Gastrocnemius medialis (tissue), 4 donors: Measurements from ENCODE around the gene PPP3CA. TPM values are rescaled to one million over a fixed set of nuclear protein-coding genes. Genes with fewer than 3 reads are reported as not detected.

ENCODE experiments used
- ATAC-seq, 2 donors: fragments of 150-250 bp; one replicate each; pipeline ENCODE4 v1.9.1; 2016
- DNase-seq, 2 donors: peaks; one replicate each; pipeline ENCODE4 v3.0.0-alpha.2; 2019
- H3K27ac ChIP-seq, 4 donors: fragments of 200-600 bp; sonication (generic); 1 replicate in 1 of 4; 2 replicates in 3 of 4; pipeline ENCODE4 v1.5.1; 2016 to 2018; ENCODE audit warnings: mild to moderate bottlenecking in 2 of 4, moderate library complexity in 1 of 4
- H3K27me3 ChIP-seq, 3 donors: fragments of 200-600 bp; sonication (generic) in 2 of 3; 1 replicate in 1 of 3; 2 replicates in 2 of 3; pipeline versions ENCODE4 v1.5.1 to v1.6.0; 2016 to 2019; ENCODE audit warnings: mild to moderate bottlenecking in 1 of 3, moderate library complexity in 1 of 3
- H3K36me3 ChIP-seq, 2 donors: fragments of 200-600 bp; sonication (generic) in 1 of 2; one replicate each; pipeline ENCODE4 v1.5.1; 2017 to 2018
- H3K4me1 ChIP-seq, 2 donors: fragments of 200-600 bp; sonication (generic) in 1 of 2; one replicate each; pipeline ENCODE4 v1.5.1; 2016 to 2017; ENCODE audit warnings: mild to moderate bottlenecking in 2 of 2
- H3K4me3 ChIP-seq, 4 donors: fragments of 200-600 bp; sonication (generic) in 3 of 4; 1 replicate in 1 of 4; 2 replicates in 3 of 4; pipeline ENCODE4 v1.5.1; 2016 to 2019; ENCODE audit warnings: mild to moderate bottlenecking in 2 of 4
- H3K9me3 ChIP-seq, 3 donors: fragments of 200-600 bp; sonication (generic) in 2 of 3; 1 replicate in 1 of 3; 2 replicates in 2 of 3; pipeline ENCODE4 v1.5.1; 2016 to 2019
- POLR2A ChIP-seq, 2 donors: fragments of 450-650 bp; IDR thresholded peaks; one replicate each; pipeline ENCODE4 v1.6.1; 2017; ENCODE audit warnings: antibody characterized with exemption in 2 of 2, mild to moderate bottlenecking in 2 of 2, moderate library complexity in 2 of 2
- in situ Hi-C, 4 donors: fragments of 200-750 bp; cut with MboI; loops; one replicate each; pipeline versions ENCODE4 v1.15.0 to v1.8.0; 2017; ENCODE audit warnings: low sequenced_read_pairs in 4 of 4
- intact Hi-C: fragments of 100-400 bp; cut with DNase I; formaldehyde crosslinking; loops from one replicate; pipeline ENCODE4 v1.15.1; 2023; ENCODE audit warnings: low total_unique reads
- total RNA-seq, 4 donors: library from RNA; depleted of rRNA; stranded (reverse); fragments of >200 nt; gene quantifications; one replicate each; pipeline versions ENCODE4 v1.1.0 to v1.2.3, GENCODE V29; 2016
- TF ChIP-seq, protein P1 (sequence below), 5 experiments: fragments of 450-650 bp in 3 of 5; fragments of 200-600 bp in 2 of 5; sonication (generic) in 2 of 5; IDR thresholded peaks in 4 of 5; conservative IDR thresholded peaks in 1 of 5; 1 replicate in 4 of 5; 2 replicates in 1 of 5; pipeline ENCODE4 v1.5.1; 2016 to 2019; ENCODE audit warnings: antibody characterized with exemption in 5 of 5, mild to moderate bottlenecking in 3 of 5, moderate library complexity in 3 of 5

The PPP3CA gene
- total RNA-seq, 4 donors from 2014 or later, result 25.1 to 30.3 (median 26.7) TPM

GRCh38 chr4:101050088-101050836 is 297.1 kb downstream of the PPP3CA start:
- intact Hi-C loops (no loop called here), in situ Hi-C loops (no loop called here)
- DNase-seq, result no peak
- H3K9me3 ChIP-seq, result no peaks in the 10 kb centered on the region
- ATAC-seq, result peak; percentile 92 to 97
- peak overlapping the region; percentile 70 to 87 (median 78) for H3K27ac ChIP-seq
- no peak overlapping the region for H3K4me3 ChIP-seq
- no peaks in the 10 kb centered on the region for H3K27me3 ChIP-seq
- H3K4me1 ChIP-seq, result peaks cover 15 to 31% of the 10 kb centered on the region in 2 donors
- TF ChIP-seq, protein P1, sequence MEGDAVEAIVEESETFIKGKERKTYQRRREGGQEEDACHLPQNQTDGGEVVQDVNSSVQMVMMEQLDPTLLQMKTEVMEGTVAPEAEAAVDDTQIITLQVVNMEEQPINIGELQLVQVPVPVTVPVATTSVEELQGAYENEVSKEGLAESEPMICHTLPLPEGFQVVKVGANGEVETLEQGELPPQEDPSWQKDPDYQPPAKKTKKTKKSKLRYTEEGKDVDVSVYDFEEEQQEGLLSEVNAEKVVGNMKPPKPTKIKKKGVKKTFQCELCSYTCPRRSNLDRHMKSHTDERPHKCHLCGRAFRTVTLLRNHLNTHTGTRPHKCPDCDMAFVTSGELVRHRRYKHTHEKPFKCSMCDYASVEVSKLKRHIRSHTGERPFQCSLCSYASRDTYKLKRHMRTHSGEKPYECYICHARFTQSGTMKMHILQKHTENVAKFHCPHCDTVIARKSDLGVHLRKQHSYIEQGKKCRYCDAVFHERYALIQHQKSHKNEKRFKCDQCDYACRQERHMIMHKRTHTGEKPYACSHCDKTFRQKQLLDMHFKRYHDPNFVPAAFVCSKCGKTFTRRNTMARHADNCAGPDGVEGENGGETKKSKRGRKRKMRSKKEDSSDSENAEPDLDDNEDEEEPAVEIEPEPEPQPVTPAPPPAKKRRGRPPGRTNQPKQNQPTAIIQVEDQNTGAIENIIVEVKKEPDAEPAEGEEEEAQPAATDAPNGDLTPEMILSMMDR (IDR thresholded peaks at IDR 0.05 in 4 of 5, conservative IDR thresholded peaks at IDR 0.05 in 1 of 5), result no peak
- no peak for TF ChIP-seq POLR2A (IDR thresholded peaks at IDR 0.05)
- no peaks in the 10 kb centered on the region for H3K36me3 ChIP-seq

DNA sequence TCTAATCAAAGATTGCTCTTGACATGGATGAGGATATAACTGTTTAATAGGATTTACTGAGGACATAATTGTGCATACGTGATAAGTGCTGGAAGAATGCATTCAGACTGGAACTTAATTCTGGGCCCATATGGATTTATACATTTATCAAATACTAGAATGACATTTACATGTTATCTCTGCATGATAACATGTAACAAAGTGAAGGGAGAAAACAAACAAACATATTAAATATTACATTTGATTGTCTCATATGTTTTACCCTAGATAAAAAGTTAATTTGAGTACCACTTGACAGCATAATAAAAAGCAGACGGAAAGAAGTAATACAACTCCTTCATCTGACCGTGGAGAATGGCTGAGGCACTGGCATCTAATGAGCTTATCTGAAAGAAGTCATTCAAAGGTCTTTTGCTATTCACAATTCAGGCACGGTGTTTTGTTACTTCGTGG is 297.8 kb downstream of the PPP3CA start:
- no peak overlapping the region for H3K4me3 ChIP-seq
- no peaks in the 10 kb centered on the region for H3K9me3 ChIP-seq
- H3K27me3 ChIP-seq, result no peaks in the 10 kb centered on the region
- TF ChIP-seq POLR2A (IDR thresholded peaks at IDR 0.05), result no peak
- TF ChIP-seq, protein P1 (IDR thresholded peaks at IDR 0.05 in 4 of 5, conservative IDR thresholded peaks at IDR 0.05 in 1 of 5), result no peak
- peak overlapping the region; percentile 70 to 87 (median 78) for H3K27ac ChIP-seq
- in situ Hi-C loops (no loop called here), intact Hi-C loops (no loop called here)
- ATAC-seq (peak in 1 of 2 donors; percentile 9), DNase-seq (no peak)
- no peaks in the 10 kb centered on the region for H3K36me3 ChIP-seq
- H3K4me1 ChIP-seq, result peaks cover 22 to 31% of the 10 kb centered on the region in 2 donors

- TF ChIP-seq, protein P1 (IDR thresholded peaks at IDR 0.05 in 4 of 5, conservative IDR thresholded peaks at IDR 0.05 in 1 of 5), result no peak
- no peak for TF ChIP-seq POLR2A (IDR thresholded peaks at IDR 0.05)
Measured at GRCh38 chr4:101044766-101045165, 302.6 kb downstream of the PPP3CA start.

GRCh38 chr4:101042847-101043246 is 304.5 kb downstream of the PPP3CA start:
- ATAC-seq, result no peak
- Histone ChIP-seq H3K4me3 (no peak overlapping the region), H3K27ac (no peak overlapping the region), H3K27me3 (no peaks in the 10 kb centered on the region), H3K4me1 (peaks cover 12 to 15% of the 10 kb centered on the region in 2 donors), H3K9me3 (no peaks in the 10 kb centered on the region), H3K36me3 (no peaks in the 10 kb centered on the region)
- in situ Hi-C loops, result no loop called here
- DNase-seq, result no peak
- intact Hi-C loops, result no loop called here
- no peak for TF ChIP-seq POLR2A (IDR thresholded peaks at IDR 0.05)
- TF ChIP-seq, protein P1 (IDR thresholded peaks at IDR 0.05 in 4 of 5, conservative IDR thresholded peaks at IDR 0.05 in 1 of 5), result no peak

More at GRCh38 chr4:101044766-101045165, 302.6 kb downstream of the PPP3CA start:
- no peak overlapping the region for H3K27ac ChIP-seq
- H3K4me1 ChIP-seq, result peaks cover 20 to 23% of the 10 kb centered on the region in 2 donors
- no peaks in the 10 kb centered on the region for H3K36me3 ChIP-seq
- no peaks in the 10 kb centered on the region for H3K9me3 ChIP-seq
- no peaks in the 10 kb centered on the region for H3K27me3 ChIP-seq
- DNase-seq, result no peak
- intact Hi-C loops (no loop called here), in situ Hi-C loops (no loop called here)
- no peak overlapping the region for H3K4me3 ChIP-seq
- no peak for ATAC-seq
